Left lung (tissue), 10 donors: ENCODE results near the gene RAB6B. TPM values are rescaled to one million over a fixed set of nuclear protein-coding genes. Genes with fewer than 3 reads are reported as not detected.

ENCODE experiments used
- ATAC-seq: fragments of 200-7000 bp; cut with Tn5 transposase; one replicate; pipeline ENCODE4 v1.9.1; 2020; ENCODE audit warnings: moderate library complexity
- DNase-seq, 4 donors: peaks; one replicate each; pipeline ENCODE4 v3.0.0-alpha.2; 2013 to 2020
- H3K27ac ChIP-seq, 2 donors: fragments of 200-600 bp; sonication (generic) in 1 of 2; one replicate each; pipeline versions ENCODE4 v1.5.0 to v1.8.0; 2020 to 2021
- H3K27me3 ChIP-seq, 2 donors: fragments of 200-600 bp; sonication (generic) in 1 of 2; one replicate each; pipeline versions ENCODE4 v1.5.0 to v1.8.0; 2020 to 2021
- H3K36me3 ChIP-seq, 2 donors: fragments of 200-600 bp; sonication (generic) in 1 of 2; one replicate each; pipeline versions ENCODE4 v1.5.0 to v1.8.0; 2020 to 2021
- H3K4me1 ChIP-seq, 2 donors: fragments of 200-600 bp; one replicate each; pipeline ENCODE4 v1.8.0; 2021
- H3K4me3 ChIP-seq, 2 donors: fragments of 200-600 bp; sonication (generic) in 1 of 2; one replicate each; pipeline versions ENCODE4 v1.5.0 to v1.8.0; 2020 to 2021; ENCODE audit warnings: mild to moderate bottlenecking in 1 of 2
- H3K9me3 ChIP-seq, 2 donors: fragments of 200-600 bp; sonication (generic) in 1 of 2; one replicate each; pipeline versions ENCODE4 v1.5.0 to v1.8.0; 2020 to 2021
- intact Hi-C, 2 donors: fragments of 100-400 bp; cut with DNase I; formaldehyde crosslinking; loops; one replicate each; pipeline versions ENCODE4 v1.11.2 to v1.14.2; 2022
- polyA plus RNA-seq, 6 donors: library from polyadenylated mRNA; unstranded; fragments of 120-200 nt; gene quantifications; one replicate each; pipeline ENCODE4 v1.2.1, GENCODE V29; 2013; ENCODE audit not compliant: insufficient read length in 6 of 6
- total RNA-seq, 2 donors: library from RNA; stranded (reverse); fragmentation: NEBNext Ultra II Directional; extraction: Animal tissue kit (Norgen Biotek cat#: 25700); gene quantifications; one replicate each; pipeline ENCODE4 v1.2.1, GENCODE V29; 2021
- TF ChIP-seq, protein P1 (sequence below), 2 donors: fragments of 200-600 bp; sonication (generic) in 1 of 2; IDR thresholded peaks; one replicate each; pipeline versions ENCODE4 v1.5.0 to v1.8.0; 2021; ENCODE audit warnings: antibody characterized with exemption in 2 of 2
- donor health status: DM: no; HTN: yes; CAD: no.
- donor health status: DM: no; HTN: no; CAD: no.

RAB6B gene
- total and polyA plus RNA-seq, 8 donors: 3.7 to 11.4 (median 6.1) TPM

DNA sequence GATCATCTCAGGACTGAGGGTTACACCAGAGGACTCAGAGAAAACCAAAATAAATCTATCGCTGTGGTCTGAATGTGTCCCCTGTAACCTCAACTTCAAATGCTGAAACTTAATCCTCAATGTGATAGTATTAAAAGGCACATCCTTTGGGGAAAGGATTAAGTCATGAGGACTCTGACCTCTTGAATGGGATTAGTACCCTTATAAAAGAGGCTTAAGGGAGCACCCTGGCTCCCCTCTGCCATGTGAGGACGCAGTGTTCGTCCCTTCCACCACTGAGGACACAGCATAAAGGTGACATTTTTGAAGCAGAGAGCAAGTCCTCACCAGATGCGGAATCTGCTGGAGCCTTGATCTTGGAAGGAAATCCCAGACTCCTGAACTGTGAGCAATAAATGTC, 50.6 kb downstream of the RAB6B start:
- no peak for ATAC-seq
- no peaks in the 10 kb centered on the region for H3K9me3 ChIP-seq
- no peaks in the 10 kb centered on the region for H3K27me3 ChIP-seq
- no peak overlapping the region for H3K27ac ChIP-seq
- no peaks in the 10 kb centered on the region for H3K4me1 ChIP-seq
- H3K36me3 ChIP-seq: no peaks in the 10 kb centered on the region
- DNase-seq: no peak
- TF ChIP-seq, protein P1, sequence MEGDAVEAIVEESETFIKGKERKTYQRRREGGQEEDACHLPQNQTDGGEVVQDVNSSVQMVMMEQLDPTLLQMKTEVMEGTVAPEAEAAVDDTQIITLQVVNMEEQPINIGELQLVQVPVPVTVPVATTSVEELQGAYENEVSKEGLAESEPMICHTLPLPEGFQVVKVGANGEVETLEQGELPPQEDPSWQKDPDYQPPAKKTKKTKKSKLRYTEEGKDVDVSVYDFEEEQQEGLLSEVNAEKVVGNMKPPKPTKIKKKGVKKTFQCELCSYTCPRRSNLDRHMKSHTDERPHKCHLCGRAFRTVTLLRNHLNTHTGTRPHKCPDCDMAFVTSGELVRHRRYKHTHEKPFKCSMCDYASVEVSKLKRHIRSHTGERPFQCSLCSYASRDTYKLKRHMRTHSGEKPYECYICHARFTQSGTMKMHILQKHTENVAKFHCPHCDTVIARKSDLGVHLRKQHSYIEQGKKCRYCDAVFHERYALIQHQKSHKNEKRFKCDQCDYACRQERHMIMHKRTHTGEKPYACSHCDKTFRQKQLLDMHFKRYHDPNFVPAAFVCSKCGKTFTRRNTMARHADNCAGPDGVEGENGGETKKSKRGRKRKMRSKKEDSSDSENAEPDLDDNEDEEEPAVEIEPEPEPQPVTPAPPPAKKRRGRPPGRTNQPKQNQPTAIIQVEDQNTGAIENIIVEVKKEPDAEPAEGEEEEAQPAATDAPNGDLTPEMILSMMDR (IDR thresholded peaks at IDR 0.05): no peak
- intact Hi-C loops: no loop called here
- H3K4me3 ChIP-seq: no peak overlapping the region

DNA sequence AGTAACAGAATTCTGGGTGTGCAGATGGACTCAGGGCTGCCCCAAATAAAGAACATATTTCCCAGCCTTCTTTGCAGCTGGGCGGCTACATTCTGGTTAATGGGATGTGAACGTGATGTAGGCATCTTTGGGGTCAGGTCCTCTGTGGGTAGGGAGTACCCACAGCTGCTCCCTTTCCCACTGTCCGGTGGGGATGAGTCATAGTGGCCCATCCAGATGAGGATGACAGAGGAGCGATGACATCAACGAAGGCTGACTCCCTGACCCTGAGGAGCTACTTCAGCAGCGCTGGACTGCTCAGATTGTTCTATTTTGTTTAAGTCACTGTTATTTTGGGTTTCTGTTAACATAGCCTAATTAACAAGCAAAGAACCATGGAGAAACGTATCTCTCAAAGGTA, 52.0 kb downstream of the RAB6B start:
- intact Hi-C loops: no loop called here
- Histone ChIP-seq H3K4me3 (no peak overlapping the region), H3K27ac (no peak overlapping the region), H3K36me3 (no peaks in the 10 kb centered on the region), H3K4me1 (no peaks in the 10 kb centered on the region), H3K27me3 (no peaks in the 10 kb centered on the region), H3K9me3 (no peaks in the 10 kb centered on the region)
- ATAC-seq: no peak
- DNase-seq: peak in 1 of 4 donors; percentile 2
- TF ChIP-seq, protein P1 (IDR thresholded peaks at IDR 0.05): no peak

DNA sequence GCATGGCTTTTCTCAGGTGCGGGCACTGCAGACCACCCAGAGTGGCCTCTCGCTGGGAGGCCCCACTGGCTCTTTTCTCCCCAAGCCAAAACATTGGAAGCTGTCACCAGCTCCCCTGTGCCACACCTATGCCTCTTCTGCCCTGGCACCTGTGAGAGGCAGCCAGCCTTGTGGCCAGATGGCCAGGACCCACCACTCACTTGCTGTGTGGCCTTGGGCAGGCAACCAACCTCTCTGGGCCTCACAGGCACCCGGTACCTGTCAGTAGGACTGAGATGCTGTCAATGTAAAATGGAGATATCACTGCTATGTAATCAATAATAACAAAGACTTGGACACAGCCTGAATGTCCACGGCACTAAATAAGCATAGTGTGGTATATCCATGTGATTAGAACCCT, 53.5 kb downstream of the RAB6B start:
- TF ChIP-seq, protein P1 (IDR thresholded peaks at IDR 0.05): no peak
- H3K4me3 ChIP-seq: no peak overlapping the region
- no peaks in the 10 kb centered on the region for H3K27me3 ChIP-seq
- no peaks in the 10 kb centered on the region for H3K4me1 ChIP-seq
- H3K36me3 ChIP-seq: no peaks in the 10 kb centered on the region
- no peak overlapping the region for H3K27ac ChIP-seq
- ATAC-seq (no peak), DNase-seq (no peak)
- H3K9me3 ChIP-seq: no peaks in the 10 kb centered on the region
- intact Hi-C loops: no loop called here

DNA sequence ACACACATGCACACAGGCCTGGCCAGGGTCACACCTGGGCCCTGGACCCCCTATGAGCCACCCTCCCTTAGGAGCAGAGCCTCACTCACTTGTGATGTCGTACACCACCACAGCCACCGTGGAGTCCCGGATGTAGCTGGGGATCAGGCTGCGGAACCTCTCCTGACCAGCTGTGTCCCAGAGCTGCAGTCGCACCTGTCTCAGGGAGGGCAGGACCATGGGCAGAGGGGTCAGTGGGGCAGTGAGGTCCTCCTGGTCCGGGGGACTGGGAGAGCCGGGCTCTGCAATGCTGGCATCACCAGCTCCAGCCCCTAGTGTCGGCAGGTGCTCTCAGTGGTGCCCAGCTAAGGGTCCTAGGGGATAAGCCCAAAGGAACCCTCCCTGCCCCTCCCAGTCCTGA, 54.5 kb downstream of the RAB6B start:
- H3K27ac ChIP-seq: no peak overlapping the region
- intact Hi-C loops: no loop called here
- no peak for DNase-seq
- no peaks in the 10 kb centered on the region for H3K4me1 ChIP-seq
- no peaks in the 10 kb centered on the region for H3K9me3 ChIP-seq
- H3K36me3 ChIP-seq: no peaks in the 10 kb centered on the region
- H3K4me3 ChIP-seq: no peak overlapping the region
- H3K27me3 ChIP-seq: no peaks in the 10 kb centered on the region
- TF ChIP-seq, protein P1 (IDR thresholded peaks at IDR 0.05): no peak
- no peak for ATAC-seq

DNA sequence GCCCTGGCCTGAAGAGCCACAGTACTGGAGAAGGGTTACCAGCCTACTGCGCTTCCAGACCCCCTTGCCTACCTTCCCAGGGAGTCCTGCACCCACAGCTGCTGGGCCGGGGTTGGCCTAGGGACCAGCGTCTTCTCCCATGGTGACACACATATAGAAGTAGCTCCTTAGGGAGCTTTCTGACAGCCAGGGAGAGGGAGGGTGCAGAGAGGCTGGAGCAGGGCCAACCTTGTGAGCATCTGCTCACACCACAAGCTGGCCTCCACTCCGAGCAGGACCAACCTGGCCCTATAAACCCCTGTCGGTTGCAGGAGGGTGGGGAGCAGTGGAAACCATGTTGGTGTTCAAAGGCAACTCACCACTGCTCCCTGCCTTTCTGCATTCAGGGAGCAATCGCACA, 54.9 kb downstream of the RAB6B start:
- DNase-seq (no peak), ATAC-seq (no peak)
- TF ChIP-seq, protein P1 (IDR thresholded peaks at IDR 0.05): no peak
- no peaks in the 10 kb centered on the region for H3K36me3 ChIP-seq
- H3K27ac ChIP-seq: no peak overlapping the region
- no peaks in the 10 kb centered on the region for H3K9me3 ChIP-seq
- no peaks in the 10 kb centered on the region for H3K4me1 ChIP-seq
- H3K4me3 ChIP-seq: no peak overlapping the region
- intact Hi-C loops: no loop called here
- H3K27me3 ChIP-seq: no peaks in the 10 kb centered on the region
